Activated CD4-positive, alpha-beta memory T cell treated with anti-CD3 and anti-CD28 coated beads, Interleukin-2, amount 10 ng/mL, durations not matched to agents 7 days and 5 days (primary cell): Measurements from ENCODE around the gene TSPAN32. TPM values are rescaled to one million over a fixed set of nuclear protein-coding genes. Genes with fewer than 3 reads are reported as not detected.
"Not testable (repeated sequence)": the region's sequence is repeated elsewhere in the genome, so short reads cannot be mapped to it uniquely, and the experiment has no call there.

ENCODE experiments used
- CTCF ChIA-PET: fragments of 350-600 bp; sonication (Branson Sonifier 250); formaldehyde crosslinking; loops from one replicate; lab custom pipeline; 2021; ENCODE audit warnings: antibody characterized with exemption, inconsistent platforms; lab: Charles Lee
- POLR2A ChIA-PET: fragments of 350-600 bp; sonication (Branson Sonifier 250); formaldehyde crosslinking; loops from one replicate; lab custom pipeline; 2021; ENCODE audit warnings: antibody characterized with exemption; lab: Charles Lee
- DNase-seq: peaks from one replicate; pipeline ENCODE4 v3.0.0-alpha.2; 2020
- H3K27ac Mint-ChIP-seq: one replicate; pipeline ENCODE4 v1.8.0; 2021; ENCODE audit warnings: mild to moderate bottlenecking, mixed read lengths
- H3K27me3 Mint-ChIP-seq: one replicate; pipeline ENCODE4 v1.8.0; 2021; ENCODE audit warnings: mixed read lengths
- H3K36me3 Mint-ChIP-seq: one replicate; pipeline ENCODE4 v1.8.0; 2021; ENCODE audit warnings: low read depth, mixed read lengths
- H3K4me1 Mint-ChIP-seq: one replicate; pipeline ENCODE4 v1.8.0; 2021; ENCODE audit warnings: mixed read lengths
- H3K4me3 Mint-ChIP-seq: one replicate; pipeline ENCODE4 v1.8.0; 2021; ENCODE audit warnings: mild to moderate bottlenecking, mixed read lengths
- H3K9me3 Mint-ChIP-seq: one replicate; pipeline ENCODE4 v1.8.0; 2021; ENCODE audit warnings: mixed read lengths
- total RNA-seq, 2 experiments: library from RNA; stranded (reverse); gene quantifications; one replicate each; pipeline ENCODE4 v1.2.3, GENCODE V29; 2021

Gene TSPAN32
- total RNA-seq, 2 experiments from 2014 or later, result 48.0 to 50.1 TPM

DNA sequence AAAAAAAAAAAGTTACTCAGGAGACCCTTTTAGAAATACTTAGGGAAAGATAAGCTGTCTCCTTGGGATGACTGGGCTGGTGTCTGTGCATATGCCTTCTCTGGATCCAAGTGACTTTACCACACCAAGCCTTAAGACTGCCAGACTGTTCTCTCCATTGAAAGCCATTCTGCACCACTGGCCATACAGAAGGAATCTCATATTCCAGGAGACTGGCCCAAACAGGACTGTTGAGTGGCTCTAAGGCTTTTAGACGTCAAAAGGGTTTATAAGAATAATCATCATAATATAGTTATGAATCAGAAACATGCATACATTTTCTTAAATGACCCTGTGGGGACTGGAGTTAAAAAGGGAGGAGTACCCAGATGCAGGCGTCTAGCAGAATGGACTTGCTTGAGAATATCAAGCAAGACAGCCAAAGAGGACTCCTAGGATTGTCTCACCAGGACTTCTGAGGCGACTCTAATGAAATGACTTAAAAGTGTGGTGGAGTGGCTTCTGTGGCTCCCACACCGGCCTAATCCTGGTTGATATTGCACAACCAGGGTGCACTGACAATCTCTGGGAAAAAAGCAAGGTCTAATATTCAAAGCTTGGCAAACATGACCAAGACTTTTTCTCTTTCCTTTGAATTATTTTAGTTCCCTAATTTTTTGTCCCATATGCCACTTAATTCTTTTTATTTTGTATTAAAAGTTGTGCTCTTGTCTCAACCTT is 31.8 kb downstream of the TSPAN32 start:
- H3K4me1 Mint-ChIP-seq, CTCF ChIA-PET, H3K9me3 Mint-ChIP-seq, H3K36me3 Mint-ChIP-seq, H3K27ac Mint-ChIP-seq, DNase-seq, POLR2A ChIA-PET, H3K4me3 Mint-ChIP-seq: not testable (repeated sequence)
- peaks cover 20% of the 10 kb centered on the region for H3K27me3 Mint-ChIP-seq

DNA sequence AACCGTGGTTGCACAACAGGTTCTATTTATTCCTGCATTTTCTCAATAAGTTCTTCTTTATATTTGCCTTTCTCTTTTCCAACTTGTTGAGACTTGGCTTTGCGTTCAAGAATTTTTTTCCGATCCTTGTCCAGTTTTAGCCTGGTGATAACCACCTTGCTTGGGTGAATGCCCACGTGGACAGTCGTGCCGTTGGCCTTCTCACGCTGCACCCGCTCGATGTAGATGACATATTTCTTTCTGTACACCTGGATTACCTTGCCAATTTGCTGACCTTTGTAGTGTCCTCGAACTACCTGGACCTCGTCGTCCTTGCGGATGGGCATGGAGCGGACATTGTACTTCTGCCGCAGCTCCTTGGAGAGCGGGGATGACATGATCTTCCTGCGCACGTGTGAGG is 33.5 kb downstream of the TSPAN32 start:
- H3K36me3 Mint-ChIP-seq, POLR2A ChIA-PET, H3K4me3 Mint-ChIP-seq, H3K9me3 Mint-ChIP-seq, DNase-seq, H3K27ac Mint-ChIP-seq, CTCF ChIA-PET, H3K4me1 Mint-ChIP-seq: not testable (repeated sequence)
- H3K27me3 Mint-ChIP-seq, result peaks cover 23% of the 10 kb centered on the region

GRCh38 chr11:2338760-2339159 is 36.9 kb downstream of the TSPAN32 start:
- H3K27ac Mint-ChIP-seq, POLR2A ChIA-PET, H3K9me3 Mint-ChIP-seq, H3K36me3 Mint-ChIP-seq, H3K4me3 Mint-ChIP-seq, DNase-seq, H3K4me1 Mint-ChIP-seq, CTCF ChIA-PET: not testable (repeated sequence)
- H3K27me3 Mint-ChIP-seq, result peaks cover 23% of the 10 kb centered on the region

- no peak overlapping the region for H3K4me3 Mint-ChIP-seq
- no peak overlapping the region for H3K27ac Mint-ChIP-seq
- no peaks in the 10 kb centered on the region for H3K36me3 Mint-ChIP-seq
- no peaks in the 10 kb centered on the region for H3K9me3 Mint-ChIP-seq
- no peak for DNase-seq
- H3K4me1 Mint-ChIP-seq, result no peaks in the 10 kb centered on the region
- CTCF ChIA-PET, result interaction anchor here (1.4 kb wide), 1 partner anchor 78 kb away, joined by 4 read pairs; no protein-coding TSS in a partner anchor
- H3K27me3 Mint-ChIP-seq, result peaks cover 13% of the 10 kb centered on the region
- POLR2A ChIA-PET, result no interaction called here
Observed at GRCh38 chr11:2342557-2342956, 40.7 kb downstream of the TSPAN32 start.

DNA sequence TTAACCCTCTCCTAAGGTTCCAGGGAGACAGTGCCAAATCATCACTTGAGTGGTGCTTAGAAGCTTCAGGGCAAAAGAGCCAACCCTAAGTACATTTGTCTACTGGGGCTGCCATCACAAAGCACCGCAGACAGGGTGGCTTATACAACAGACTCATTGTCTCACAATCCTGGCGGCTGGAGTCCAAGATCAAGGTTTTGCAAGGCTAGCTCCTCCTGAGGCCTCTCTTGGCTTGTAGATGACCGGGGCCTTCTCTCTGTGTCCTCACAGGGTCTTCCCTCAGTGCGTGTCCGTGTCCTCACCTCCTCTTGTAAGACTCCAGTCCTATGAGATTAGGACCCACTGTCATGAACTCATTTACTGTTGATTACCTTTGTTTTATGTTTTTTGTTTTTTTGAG is 41.2 kb downstream of the TSPAN32 start:
- DNase-seq, result no peak
- Mint-ChIP-seq H3K27ac (no peak overlapping the region), H3K36me3 (no peaks in the 10 kb centered on the region), H3K9me3 (no peaks in the 10 kb centered on the region), H3K27me3 (peaks cover 10% of the 10 kb centered on the region), H3K4me3 (no peak overlapping the region), H3K4me1 (no peaks in the 10 kb centered on the region)
- ChIA-PET POLR2A (no interaction called here), CTCF (interaction anchor here (1.4 kb wide), 1 partner anchor 78 kb away, joined by 4 read pairs; no protein-coding TSS in a partner anchor)

DNA sequence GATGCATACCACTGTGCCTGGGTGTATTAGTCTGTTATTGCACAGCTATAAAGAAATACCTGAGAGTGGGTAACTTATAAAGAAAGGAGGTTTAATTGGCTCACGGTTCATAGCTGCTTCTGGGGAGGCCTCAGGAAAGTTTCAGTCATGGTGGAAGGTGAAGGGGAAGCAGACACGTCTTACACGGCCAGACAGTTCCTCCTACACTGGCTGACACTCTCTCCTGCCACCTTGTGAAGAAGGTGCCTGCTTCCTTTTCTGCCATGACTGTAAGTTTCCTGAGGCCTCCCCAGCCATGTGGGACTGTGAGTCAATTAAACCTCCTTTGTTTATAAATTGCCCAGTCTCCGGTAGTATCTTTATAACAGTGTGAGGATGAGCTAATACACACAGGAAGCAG is 41.7 kb downstream of the TSPAN32 start:
- DNase-seq, result no peak
- Mint-ChIP-seq H3K27ac (no peak overlapping the region), H3K27me3 (peaks cover 7% of the 10 kb centered on the region), H3K4me1 (no peaks in the 10 kb centered on the region), H3K9me3 (no peaks in the 10 kb centered on the region), H3K4me3 (no peak overlapping the region), H3K36me3 (no peaks in the 10 kb centered on the region)
- ChIA-PET CTCF (interaction anchor here (1.4 kb wide), 1 partner anchor 77 kb away, joined by 4 read pairs; no protein-coding TSS in a partner anchor), POLR2A (no interaction called here)

GRCh38 chr11:2345050-2345449 is 43.2 kb downstream of the TSPAN32 start:
- peaks cover 6% of the 10 kb centered on the region for H3K9me3 Mint-ChIP-seq
- no peak overlapping the region for H3K27ac Mint-ChIP-seq
- H3K27me3 Mint-ChIP-seq, result no peaks in the 10 kb centered on the region
- H3K4me1 Mint-ChIP-seq, result no peaks in the 10 kb centered on the region
- DNase-seq, result no peak
- ChIA-PET CTCF (interaction anchor here (1.4 kb wide), 1 partner anchor 76 kb away, joined by 3 read pairs; no protein-coding TSS in a partner anchor), POLR2A (no interaction called here)
- H3K36me3 Mint-ChIP-seq, result no peaks in the 10 kb centered on the region
- no peak overlapping the region for H3K4me3 Mint-ChIP-seq

- H3K9me3 Mint-ChIP-seq, result peaks cover 6% of the 10 kb centered on the region
- no peak overlapping the region for H3K27ac Mint-ChIP-seq
- no peak for DNase-seq
- peaks cover 2% of the 10 kb centered on the region for H3K27me3 Mint-ChIP-seq
- CTCF ChIA-PET, result interaction anchor here (1.4 kb wide), 1 partner anchor 75 kb away, joined by 3 read pairs; no protein-coding TSS in a partner anchor
- no peaks in the 10 kb centered on the region for H3K4me1 Mint-ChIP-seq
- no peak overlapping the region for H3K4me3 Mint-ChIP-seq
- H3K36me3 Mint-ChIP-seq, result no peaks in the 10 kb centered on the region
- POLR2A ChIA-PET, result no interaction called here
Observed at GRCh38 chr11:2346014-2346413, 44.2 kb downstream of the TSPAN32 start.

- no peaks in the 10 kb centered on the region for H3K4me1 Mint-ChIP-seq
- CTCF ChIA-PET, result interaction anchor here (1.4 kb wide), 1 partner anchor 74 kb away, joined by 3 read pairs; no protein-coding TSS in a partner anchor
Observed at GRCh38 chr11:2346586-2347307, 44.9 kb downstream of the TSPAN32 start.

DNA sequence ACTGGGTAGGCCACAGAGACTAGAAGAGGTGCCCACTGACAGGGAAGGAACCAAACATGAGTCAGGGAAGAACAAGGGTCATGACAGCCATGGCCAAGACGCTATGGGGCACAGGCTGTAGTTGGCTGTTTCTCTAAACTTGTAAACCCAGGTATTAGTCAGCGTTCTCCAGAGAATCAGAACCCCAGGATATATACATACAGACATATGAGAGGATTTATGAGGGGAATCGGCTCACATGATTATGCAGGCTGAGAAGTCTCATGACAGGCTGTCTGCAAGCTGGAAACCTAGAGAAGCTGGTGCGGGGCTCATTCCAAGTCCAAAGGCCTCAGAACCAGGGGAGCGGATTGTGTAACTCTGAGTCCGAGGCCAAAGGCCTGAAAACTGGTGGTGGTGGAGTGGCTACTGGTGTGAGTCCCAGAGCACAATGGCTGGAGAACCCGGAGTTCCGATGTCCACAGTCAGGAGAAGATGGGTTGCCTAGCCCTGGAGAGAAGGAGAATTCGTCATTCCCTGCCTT is 45.6 kb downstream of the TSPAN32 start:
- POLR2A ChIA-PET, result no interaction called here
- Mint-ChIP-seq H3K4me1 (no peaks in the 10 kb centered on the region), H3K36me3 (no peaks in the 10 kb centered on the region), H3K9me3 (peaks cover 6% of the 10 kb centered on the region), H3K27ac (no peak overlapping the region), H3K27me3 (peaks cover 2% of the 10 kb centered on the region), H3K4me3 (no peak overlapping the region)
- DNase-seq, result no peak
- CTCF ChIA-PET, result no interaction called here

More at GRCh38 chr11:2346586-2347307, 44.9 kb downstream of the TSPAN32 start:
- Mint-ChIP-seq H3K36me3 (no peaks in the 10 kb centered on the region), H3K9me3 (peaks cover 6% of the 10 kb centered on the region), H3K27me3 (peaks cover 2% of the 10 kb centered on the region), H3K4me3 (no peak overlapping the region), H3K27ac (no peak overlapping the region)
- DNase-seq, result no peak
- POLR2A ChIA-PET, result no interaction called here

DNA sequence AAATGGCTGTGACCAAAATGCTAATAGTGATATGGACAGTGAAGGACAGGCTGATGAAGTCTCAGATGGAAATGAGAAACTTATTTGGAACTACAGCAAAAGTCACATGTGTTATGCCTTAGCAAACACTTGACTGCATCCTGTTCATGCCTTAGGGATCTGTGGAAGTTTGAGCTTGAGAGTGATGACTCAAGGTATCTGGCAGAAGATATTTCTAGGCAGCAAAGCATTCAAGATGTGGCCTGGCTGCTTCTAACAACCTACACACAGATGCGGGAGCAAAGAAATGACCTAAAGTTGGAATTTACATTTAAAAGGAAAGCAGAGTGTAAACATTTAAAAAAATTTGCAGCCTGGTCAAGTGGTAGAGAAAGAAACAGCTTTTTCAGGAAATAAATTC is 47.2 kb downstream of the TSPAN32 start:
- Mint-ChIP-seq H3K27ac (no peak overlapping the region), H3K9me3 (peaks cover 6% of the 10 kb centered on the region), H3K36me3 (no peaks in the 10 kb centered on the region), H3K27me3 (peaks cover 2% of the 10 kb centered on the region), H3K4me1 (no peaks in the 10 kb centered on the region), H3K4me3 (no peak overlapping the region)
- DNase-seq, result no peak
- ChIA-PET CTCF (no interaction called here), POLR2A (no interaction called here)

DNA sequence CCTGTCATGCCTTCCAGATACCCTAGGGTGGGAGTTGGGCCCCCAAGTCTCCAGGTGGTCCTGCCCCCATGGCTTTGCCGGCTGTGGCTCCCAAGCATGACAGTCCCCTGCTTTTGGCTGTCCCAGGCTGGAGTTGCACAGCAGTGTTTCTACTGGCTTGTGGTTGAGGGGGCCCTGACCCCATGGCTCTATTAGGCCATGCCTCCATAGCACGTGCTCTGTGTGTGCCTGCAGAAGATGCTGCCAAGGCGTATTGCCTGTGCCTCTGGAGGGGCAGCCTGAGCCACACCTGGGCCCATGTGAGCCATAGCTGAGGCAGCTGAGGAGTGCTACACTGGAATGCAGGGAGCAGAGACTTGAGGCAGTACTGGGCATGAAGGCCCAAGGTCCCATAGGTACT is 49.9 kb downstream of the TSPAN32 start:
- Mint-ChIP-seq H3K4me1 (no peaks in the 10 kb centered on the region), H3K9me3 (peaks cover 6% of the 10 kb centered on the region), H3K36me3 (no peaks in the 10 kb centered on the region), H3K27me3 (peaks cover 4% of the 10 kb centered on the region), H3K27ac (no peak overlapping the region), H3K4me3 (no peak overlapping the region)
- CTCF ChIA-PET, result no interaction called here
- POLR2A ChIA-PET, result no interaction called here
- DNase-seq, result no peak

DNA sequence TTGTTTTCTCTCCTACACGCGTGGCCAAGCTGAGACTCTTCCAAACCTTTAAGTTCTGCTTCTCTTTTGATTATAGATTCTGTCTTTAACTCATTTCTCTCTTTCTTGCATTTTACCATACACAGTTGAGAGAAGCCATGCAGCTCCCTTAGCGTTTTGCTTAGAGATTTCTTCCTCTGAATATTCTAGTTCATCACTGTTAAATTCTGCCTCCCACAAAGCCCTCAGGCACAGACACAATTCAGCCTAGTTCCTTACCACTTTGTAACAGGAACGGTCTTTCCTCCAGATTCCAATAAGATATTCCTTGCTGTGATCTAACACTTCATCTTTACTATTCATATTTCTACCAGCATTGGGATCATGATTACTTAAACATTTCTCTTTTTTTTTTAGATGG is 50.6 kb downstream of the TSPAN32 start:
- peaks cover 4% of the 10 kb centered on the region for H3K27me3 Mint-ChIP-seq
- no peak overlapping the region for H3K4me3 Mint-ChIP-seq
- H3K27ac Mint-ChIP-seq, result no peak overlapping the region
- no peak for DNase-seq
- H3K4me1 Mint-ChIP-seq, result no peaks in the 10 kb centered on the region
- H3K36me3 Mint-ChIP-seq, result no peaks in the 10 kb centered on the region
- ChIA-PET POLR2A (no interaction called here), CTCF (interaction anchor here (0.9 kb wide), 1 partner anchor 759 kb away, joined by 3 read pairs; no protein-coding TSS in a partner anchor)
- peaks cover 6% of the 10 kb centered on the region for H3K9me3 Mint-ChIP-seq
